Loucy (cell line): ENCODE measurements around the gene PROM2.

Experiments
- H2AFZ ChIP-seq: fragments of 200-600 bp; sonication (generic); 2 replicates; pipeline ENCODE4 v1.6.0; 2016; ENCODE audit warnings: antibody characterized with exemption, mild to moderate bottlenecking, low read length, moderate library complexity
- H3F3A ChIP-seq: fragments of 200-600 bp; 2 replicates; pipeline ENCODE4 v1.6.0; 2016; ENCODE audit warnings: antibody characterized with exemption, low read depth, mild to moderate bottlenecking
- H3K27me3 ChIP-seq: fragments of 200-600 bp; sonication (generic); 2 replicates; pipeline ENCODE4 v1.6.1; 2014; ENCODE audit warnings: low read length, mild to moderate bottlenecking; ENCODE audit not compliant: insufficient read depth, poor library complexity, severe bottlenecking
- H3K36me3 ChIP-seq: fragments of 200-600 bp; sonication (generic); 2 replicates; pipeline ENCODE4 v1.6.1; 2016; ENCODE audit warnings: low read length; ENCODE audit not compliant: insufficient read depth
- H3K4me1 ChIP-seq: fragments of 200-600 bp; sonication (generic); 2 replicates; pipeline ENCODE4 v1.5.1; 2014; ENCODE audit warnings: low read length, mild to moderate bottlenecking; ENCODE audit not compliant: insufficient read depth, poor library complexity, severe bottlenecking
- H3K4me2 ChIP-seq: fragments of 200-600 bp; sonication (generic); 2 replicates; pipeline ENCODE4 v1.6.0; 2014; ENCODE audit warnings: antibody characterized with exemption, low read length, low read depth, mild to moderate bottlenecking; ENCODE audit not compliant: poor library complexity, severe bottlenecking
- H3K4me3 ChIP-seq: fragments of 200-600 bp; sonication (generic); 2 replicates; pipeline ENCODE4 v1.5.1; 2014; ENCODE audit warnings: low read length, mild to moderate bottlenecking, mixed read lengths; ENCODE audit not compliant: poor library complexity, severe bottlenecking
- H3K79me2 ChIP-seq: fragments of 200-600 bp; sonication (generic); 2 replicates; pipeline ENCODE4 v1.6.1; 2014; ENCODE audit warnings: low read length; ENCODE audit not compliant: insufficient read depth
- H3K9ac ChIP-seq: fragments of 200-600 bp; sonication (generic); 2 replicates; pipeline ENCODE4 v1.6.0; 2014; ENCODE audit warnings: mild to moderate bottlenecking, low read depth, low read length, moderate library complexity; ENCODE audit not compliant: poor library complexity, severe bottlenecking
- H3K9me2 ChIP-seq: fragments of 200-600 bp; sonication (generic); replicated peaks from 2 replicates; pipeline ENCODE4 v1.6.1; 2016; ENCODE audit warnings: low read depth, low read length, mixed read lengths
- H3K9me3 ChIP-seq: fragments of 200-600 bp; sonication (generic); 2 replicates; pipeline ENCODE4 v1.6.1; 2014; ENCODE audit warnings: mild to moderate bottlenecking, antibody characterized with exemption, low read length, low read depth; ENCODE audit not compliant: insufficient read depth
- H4K20me1 ChIP-seq: fragments of 200-600 bp; sonication (generic); 2 replicates; pipeline ENCODE4 v1.6.0; 2014; ENCODE audit warnings: antibody characterized with exemption, low read length, mild to moderate bottlenecking; ENCODE audit not compliant: insufficient read depth, poor library complexity, severe bottlenecking
- CTCF ChIP-seq: fragments of 200-600 bp; sonication (generic); conservative IDR thresholded peaks from 2 replicates; pipeline ENCODE4 v1.5.1; 2014; ENCODE audit warnings: mild to moderate bottlenecking, antibody characterized with exemption, low read length
- EZH2phosphoT487 ChIP-seq: fragments of 200-600 bp; IDR thresholded peaks from 2 replicates; pipeline ENCODE4 v1.6.1; 2018; ENCODE audit warnings: antibody characterized with exemption, mild to moderate bottlenecking, moderate library complexity, borderline replicate concordance

PROM2 gene

GRCh38 chr2:95333056-95333455, 58.8 kb downstream of the PROM2 start:
- Histone ChIP-seq H2AFZ (no peak overlapping the region), H3K4me1 (no peaks in the 10 kb centered on the region), H3K9me2 (no peaks in the 10 kb centered on the region), H3K9me3 (no peaks in the 10 kb centered on the region), H3K4me3 (no peak overlapping the region), H3K27me3 (no peaks in the 10 kb centered on the region), H3K36me3 (no peaks in the 10 kb centered on the region), H3K79me2 (no peaks in the 10 kb centered on the region), H3K9ac (no peak overlapping the region), H3K4me2 (no peak overlapping the region), H3F3A (no peaks in the 10 kb centered on the region), H4K20me1 (no peaks in the 10 kb centered on the region)
- no peak for TF ChIP-seq CTCF

GRCh38 chr2:95333888-95334338, 59.7 kb downstream of the PROM2 start:
- H3K36me3 ChIP-seq, result no peaks in the 10 kb centered on the region
- no peaks in the 10 kb centered on the region for H3K9me2 ChIP-seq
- H3K4me3 ChIP-seq, result no peak overlapping the region
- no peaks in the 10 kb centered on the region for H4K20me1 ChIP-seq
- no peaks in the 10 kb centered on the region for H3K9me3 ChIP-seq
- no peak overlapping the region for H2AFZ ChIP-seq
- H3F3A ChIP-seq, result no peaks in the 10 kb centered on the region
- TF ChIP-seq EZH2phosphoT487 (no peak), CTCF (no peak)
- no peaks in the 10 kb centered on the region for H3K4me1 ChIP-seq
- no peaks in the 10 kb centered on the region for H3K27me3 ChIP-seq
- no peak overlapping the region for H3K9ac ChIP-seq
- H3K79me2 ChIP-seq, result no peaks in the 10 kb centered on the region
- no peak overlapping the region for H3K4me2 ChIP-seq

- Histone ChIP-seq H3K9ac (no peak overlapping the region), H3K27me3 (no peaks in the 10 kb centered on the region), H3K9me3 (no peaks in the 10 kb centered on the region), H2AFZ (no peak overlapping the region), H3K36me3 (no peaks in the 10 kb centered on the region), H3F3A (no peaks in the 10 kb centered on the region), H3K4me1 (no peaks in the 10 kb centered on the region), H3K4me2 (no peak overlapping the region), H3K4me3 (no peak overlapping the region), H4K20me1 (no peaks in the 10 kb centered on the region), H3K9me2 (no peaks in the 10 kb centered on the region), H3K79me2 (no peaks in the 10 kb centered on the region)
- TF ChIP-seq CTCF (no peak), EZH2phosphoT487 (no peak)
Measured at GRCh38 chr2:95334916-95335641, 60.8 kb downstream of the PROM2 start.
